Keratinocyte (primary cell): ENCODE measurements around the gene MEAF6.

Source experiments
- CTCF ChIP-seq, 3 experiments: IDR thresholded peaks in 1 of 3; conservative IDR thresholded peaks in 1 of 3; optimal IDR thresholded peaks in 1 of 3; 2 replicates in 2 of 3; 3 replicates in 1 of 3; pipeline versions ENCODE3 to v1.5.1; 2011; ENCODE audit warnings: low read length in 3 of 3, mild to moderate bottlenecking in 3 of 3, moderate library complexity in 2 of 3, control low read depth in 1 of 3, inconsistent platforms in 1 of 3; ENCODE audit not compliant: insufficient read depth in 2 of 3; ENCODE audit errors: extremely low read depth in 1 of 3
- EZH2 ChIP-seq: IDR thresholded peaks from one replicate; pipeline ENCODE4 v1.6.1; 2012; ENCODE audit warnings: inconsistent platforms, mild to moderate bottlenecking, low read length, moderate library complexity

GRCh38 chr1:37553927-37554808 is 39.6 kb upstream of the MEAF6 start, which contains the start of gene SNIP1:
- TF ChIP-seq CTCF (optimal IDR thresholded peaks at IDR 0.05 in 1 of 3, IDR thresholded peaks at IDR 0.05 in 1 of 3, conservative IDR thresholded peaks at IDR 0.05 in 1 of 3; ENCODE audit: extremely low read depth in 1 of 3, insufficient read depth in 2 of 3, low read length in 3 of 3) (no peak), EZH2 (no peak)
